GM18520 (cell line): Measurements from ENCODE around the gene FERMT3.
A peak's percentile ranks its signal among the peaks of the same experiment; 100 is the strongest.

Experiments
- ATAC-seq: cut with Tn5 transposase; IDR thresholded peaks from one replicate; pipeline ENCODE4 v1.9.1; 2021; ENCODE audit not compliant: unreplicated experiment

The FERMT3 gene

DNA sequence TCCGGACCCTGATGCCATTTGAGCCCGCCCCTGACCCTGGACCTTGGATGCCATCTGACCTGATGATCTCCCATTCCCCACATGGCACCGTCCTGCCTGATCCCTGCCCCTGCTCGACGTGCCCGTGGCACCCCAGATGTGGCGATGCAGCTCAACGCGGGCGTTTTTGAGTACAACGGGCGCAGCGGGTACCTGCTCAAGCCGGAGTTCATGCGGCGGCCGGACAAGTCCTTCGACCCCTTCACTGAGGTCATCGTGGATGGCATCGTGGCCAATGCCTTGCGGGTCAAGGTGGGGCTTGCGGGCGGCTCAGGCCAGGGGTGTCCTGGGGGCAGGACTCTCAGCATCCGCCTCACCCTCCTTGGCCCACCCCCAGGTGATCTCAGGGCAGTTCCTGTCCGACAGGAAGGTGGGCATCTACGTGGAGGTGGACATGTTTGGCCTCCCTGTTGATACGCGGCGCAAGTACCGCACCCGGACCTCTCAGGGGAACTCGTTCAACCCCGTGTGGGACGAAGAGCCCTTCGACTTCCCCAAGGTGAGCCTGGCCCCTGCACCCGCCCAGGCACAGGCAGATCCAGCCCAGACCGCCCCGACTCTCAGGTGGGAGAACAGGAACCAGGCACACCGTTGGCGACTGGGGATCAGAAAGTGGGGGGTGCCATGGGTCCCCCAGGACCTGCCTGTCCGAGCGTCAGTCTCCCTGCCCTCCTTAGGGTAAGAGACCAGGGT lies 55.9 kb downstream of the FERMT3 start:
- no peak for ATAC-seq

DNA sequence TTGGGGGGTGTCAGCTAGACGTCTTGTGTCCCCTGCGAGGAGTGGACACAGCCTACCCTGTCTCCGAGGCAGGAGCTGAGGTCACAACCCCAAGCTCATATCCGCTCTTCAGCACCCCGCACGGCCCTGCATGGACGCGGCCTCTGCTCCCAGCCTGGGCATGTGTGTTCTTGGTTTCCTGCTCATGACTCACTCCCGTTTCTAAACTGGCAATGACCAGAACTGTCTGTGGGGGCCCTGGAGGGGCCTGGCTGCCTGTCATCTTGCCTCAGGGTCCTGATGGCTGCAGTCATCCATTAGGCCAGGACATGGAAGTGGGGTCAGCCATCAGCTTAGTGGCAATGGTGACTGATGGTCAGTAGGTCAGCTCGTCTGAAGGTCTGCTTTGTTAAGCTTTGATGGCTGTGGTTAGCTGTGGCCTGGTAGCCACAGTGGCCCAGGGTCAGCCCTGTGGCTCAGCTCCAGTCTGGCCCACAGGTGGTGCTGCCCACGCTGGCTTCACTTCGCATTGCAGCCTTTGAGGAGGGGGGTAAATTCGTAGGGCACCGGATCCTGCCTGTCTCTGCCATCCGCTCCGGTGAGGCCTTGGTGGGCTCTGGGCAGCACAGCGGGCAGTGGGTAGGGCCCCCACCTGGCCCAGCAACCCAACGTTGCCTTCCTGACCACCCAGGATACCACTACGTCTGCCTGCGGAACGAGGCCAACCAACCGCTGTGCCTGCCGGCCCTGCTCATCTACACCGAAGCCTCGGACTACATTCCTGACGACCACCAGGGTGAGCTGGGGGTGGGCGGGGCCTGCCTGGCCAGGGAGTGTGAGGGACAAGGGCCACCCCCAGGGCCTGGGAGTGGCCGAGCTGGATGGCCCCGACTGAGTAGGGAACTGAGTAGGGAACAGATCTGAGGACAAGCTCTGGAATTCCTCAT lies 56.8 kb downstream of the FERMT3 start:
- ATAC-seq = no peak

DNA sequence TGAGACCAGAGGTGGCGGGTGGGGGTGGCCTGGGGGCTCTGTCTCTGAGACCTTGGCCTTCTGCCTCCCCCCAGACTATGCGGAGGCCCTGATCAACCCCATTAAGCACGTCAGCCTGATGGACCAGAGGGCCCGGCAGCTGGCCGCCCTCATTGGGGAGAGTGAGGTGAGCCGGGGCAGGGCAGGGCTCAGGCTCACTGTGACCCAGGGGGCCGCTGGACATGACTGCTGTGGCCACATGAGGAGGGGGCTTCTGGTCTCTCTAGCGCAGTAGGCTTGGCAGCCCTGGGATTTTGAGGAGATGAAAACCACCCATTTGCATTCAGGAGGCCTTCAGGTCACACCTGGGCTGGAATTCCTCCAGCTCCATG lies 57.4 kb downstream of the FERMT3 start:
- ATAC-seq = no peak

DNA sequence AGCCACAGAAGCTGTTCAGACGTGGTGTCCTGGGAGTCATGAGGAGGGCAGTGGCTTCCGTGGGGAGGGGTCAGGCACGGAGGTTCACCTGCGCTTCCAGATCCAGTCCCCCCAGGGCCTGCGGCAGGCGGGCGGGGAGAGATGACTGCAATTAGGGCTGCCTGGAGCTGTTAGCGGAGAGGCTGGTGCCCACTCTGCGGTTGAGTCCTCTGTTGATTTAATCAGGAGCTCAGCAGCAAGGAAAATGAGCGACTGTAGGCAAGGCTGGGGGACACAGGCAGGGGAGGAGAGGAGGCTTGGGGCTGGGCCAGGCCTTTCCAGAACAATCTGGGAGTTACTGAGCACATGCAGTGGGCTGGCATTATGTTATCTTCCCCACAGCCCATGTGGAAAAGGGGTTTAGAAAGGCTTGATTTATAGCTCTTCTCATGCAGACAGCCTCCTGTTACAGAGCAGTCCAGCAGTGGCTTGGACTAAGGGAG lies 57.9 kb downstream of the FERMT3 start:
- no peak for ATAC-seq

DNA sequence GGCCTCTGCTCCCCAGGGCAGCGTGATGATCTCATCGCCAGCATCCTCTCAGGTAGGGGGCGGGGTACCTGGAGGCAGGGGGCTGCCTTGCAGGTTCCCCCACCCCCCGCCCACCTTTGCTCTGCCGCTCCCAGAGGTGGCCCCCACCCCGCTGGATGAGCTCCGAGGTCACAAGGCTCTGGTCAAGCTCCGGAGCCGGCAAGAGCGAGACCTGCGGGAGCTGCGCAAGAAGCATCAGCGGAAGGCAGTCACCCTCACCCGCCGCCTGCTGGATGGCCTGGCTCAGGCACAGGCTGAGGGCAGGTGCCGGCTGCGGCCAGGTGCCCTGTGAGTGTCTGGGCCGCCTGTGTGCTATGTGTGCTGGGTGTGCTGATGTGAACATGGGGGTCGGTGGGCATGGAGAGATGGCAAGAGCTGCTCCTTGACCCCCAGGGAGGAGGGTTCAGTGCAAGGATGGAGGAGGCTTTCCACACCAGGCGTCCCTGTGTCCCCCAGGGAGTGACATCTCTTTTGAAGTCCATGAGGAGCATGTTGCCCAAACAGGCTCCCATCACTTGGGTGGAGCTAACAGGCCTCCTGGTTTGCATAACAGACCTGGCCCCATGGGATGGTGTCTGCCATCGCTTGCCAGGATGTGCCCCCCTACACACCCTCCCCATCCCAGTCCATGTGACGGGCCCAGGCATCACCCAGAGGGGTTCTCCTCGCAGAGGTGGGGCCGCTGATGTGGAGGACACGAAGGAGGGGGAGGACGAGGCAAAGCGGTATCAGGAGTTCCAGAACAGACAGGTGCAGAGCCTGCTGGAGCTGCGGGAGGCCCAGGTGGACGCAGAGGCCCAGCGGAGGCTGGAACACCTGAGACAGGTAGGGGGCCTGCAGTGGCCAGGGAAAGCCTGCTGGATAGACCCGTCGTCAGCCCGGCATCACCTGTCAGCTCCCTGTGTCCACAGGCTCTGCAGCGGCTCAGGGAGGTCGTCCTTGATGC lies 58.9 kb downstream of the FERMT3 start:
- ATAC-seq = no peak

DNA sequence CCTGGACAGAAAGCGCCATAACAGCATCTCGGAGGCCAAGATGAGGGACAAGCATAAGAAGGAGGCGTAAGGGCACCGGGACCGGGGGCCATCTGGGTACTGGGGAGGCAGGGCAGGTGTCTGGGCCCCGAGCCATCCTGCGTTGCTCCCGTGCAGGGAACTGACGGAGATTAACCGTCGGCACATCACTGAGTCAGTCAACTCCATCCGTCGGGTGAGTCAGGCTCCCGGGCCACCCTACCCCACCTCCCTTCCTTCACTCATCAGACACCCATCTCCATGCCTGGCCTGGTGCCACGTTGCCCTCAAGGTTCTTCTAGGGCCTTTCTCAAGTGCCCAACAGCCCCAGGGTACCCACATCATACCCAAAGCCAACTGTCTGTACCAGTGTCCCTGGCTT lies 59.8 kb downstream of the FERMT3 start:
- no peak for ATAC-seq

DNA sequence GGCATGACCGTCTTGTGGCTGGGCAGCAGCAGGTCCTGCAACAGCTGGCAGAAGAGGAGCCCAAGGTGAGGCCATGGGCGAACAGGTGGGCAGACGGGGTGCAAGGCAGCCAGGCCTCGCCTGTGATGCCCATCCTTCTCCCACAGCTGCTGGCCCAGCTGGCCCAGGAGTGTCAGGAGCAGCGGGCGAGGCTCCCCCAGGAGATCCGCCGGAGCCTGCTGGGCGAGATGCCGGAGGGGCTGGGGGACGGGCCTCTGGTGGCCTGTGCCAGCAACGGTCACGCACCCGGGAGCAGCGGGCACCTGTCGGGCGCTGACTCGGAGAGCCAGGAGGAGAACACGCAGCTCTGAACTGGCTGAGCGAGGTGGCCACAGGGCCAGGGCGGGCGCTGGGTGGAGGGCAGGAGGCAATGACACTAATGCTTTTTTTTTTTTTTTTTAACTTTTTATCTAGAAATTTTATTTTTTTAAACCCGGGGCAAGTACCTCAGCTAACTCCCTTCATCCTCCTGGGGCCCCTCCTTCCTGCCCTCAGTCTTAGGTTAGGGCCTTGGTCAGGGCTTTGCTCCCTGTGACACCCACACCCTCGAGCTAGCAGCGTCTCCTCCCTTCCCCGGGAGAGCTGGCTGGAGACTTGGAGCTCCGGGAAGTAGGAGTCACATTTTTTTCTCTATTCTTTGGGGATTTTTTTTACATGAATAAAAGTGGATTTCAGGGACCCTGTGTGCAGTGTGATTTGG lies 60.9 kb downstream of the FERMT3 start:
- no peak for ATAC-seq

DNA sequence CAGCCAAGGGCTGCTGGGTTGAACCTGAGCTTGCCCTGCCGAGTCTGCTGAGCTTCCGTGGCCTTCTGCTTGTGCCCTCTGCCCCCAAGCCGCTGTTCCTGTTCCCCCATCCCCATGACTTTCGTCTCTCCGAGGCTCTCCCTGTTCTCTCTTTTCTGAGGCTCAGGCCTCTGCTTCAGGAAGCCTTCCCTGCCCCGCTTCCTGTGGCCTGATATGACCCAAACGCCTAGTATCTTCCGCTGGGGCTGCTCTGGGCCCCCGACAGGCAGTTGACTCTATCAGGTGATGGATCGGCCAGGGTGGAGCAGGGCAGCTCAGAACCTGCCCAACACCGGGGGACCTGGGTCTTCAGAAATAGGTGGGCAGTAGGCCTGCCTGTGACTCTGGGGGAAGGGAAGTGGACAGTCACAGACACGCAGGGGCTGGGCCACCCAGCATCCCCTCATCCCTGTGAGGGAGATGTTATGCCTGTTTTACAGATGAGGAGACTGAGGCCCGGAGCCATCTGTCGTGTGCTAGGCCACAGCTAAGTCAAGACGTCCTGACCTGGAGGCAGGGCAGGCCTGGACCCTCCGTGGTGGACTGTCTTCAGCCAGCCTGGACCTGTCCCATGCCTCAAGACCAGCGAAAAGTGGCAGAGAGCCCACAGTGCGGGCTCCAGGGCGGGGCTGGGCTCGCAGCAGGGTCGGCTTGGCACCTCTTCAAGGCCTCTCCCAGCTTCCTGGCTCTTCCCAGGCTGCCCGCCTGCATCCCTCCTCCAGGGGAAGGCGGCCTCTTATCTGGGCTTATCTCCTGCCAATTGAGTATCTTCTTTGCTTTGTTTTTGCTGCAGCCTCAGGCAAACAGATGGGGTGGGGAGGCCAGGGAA lies 61.7 kb downstream of the FERMT3 start:
- no peak for ATAC-seq

DNA sequence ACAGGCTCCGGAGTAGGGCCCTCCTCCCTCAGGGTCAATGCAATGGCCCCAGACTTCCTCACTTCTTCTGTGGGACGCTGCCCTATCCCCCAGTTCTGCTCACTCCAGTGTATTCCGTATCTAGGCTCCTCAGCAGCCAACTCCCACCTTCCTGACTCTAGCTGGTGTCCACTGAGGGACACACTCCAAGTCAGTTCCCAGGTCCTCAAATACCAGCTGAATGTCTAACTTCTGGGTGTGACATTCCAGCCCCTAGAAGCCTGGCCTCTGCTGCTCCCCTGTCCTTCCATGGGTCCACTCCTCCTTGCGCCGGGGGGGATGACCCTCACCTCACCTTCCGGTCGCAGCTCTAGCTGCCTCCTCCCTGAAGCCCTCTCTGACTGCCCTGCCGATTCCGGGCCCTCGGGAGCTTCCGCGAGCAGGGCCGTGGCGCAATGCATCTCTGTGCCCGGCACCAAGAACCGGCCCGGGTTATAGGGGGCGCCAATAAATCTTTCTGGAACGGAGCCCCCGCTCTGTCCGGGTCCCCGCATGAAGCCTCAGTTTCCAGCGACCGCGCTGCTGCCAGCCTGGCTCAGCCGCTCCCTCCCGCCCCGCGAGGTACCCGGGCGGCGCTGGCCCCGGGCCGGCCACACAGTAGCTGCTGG lies 62.5 kb downstream of the FERMT3 start:
- ATAC-seq = peak; percentile 5

DNA sequence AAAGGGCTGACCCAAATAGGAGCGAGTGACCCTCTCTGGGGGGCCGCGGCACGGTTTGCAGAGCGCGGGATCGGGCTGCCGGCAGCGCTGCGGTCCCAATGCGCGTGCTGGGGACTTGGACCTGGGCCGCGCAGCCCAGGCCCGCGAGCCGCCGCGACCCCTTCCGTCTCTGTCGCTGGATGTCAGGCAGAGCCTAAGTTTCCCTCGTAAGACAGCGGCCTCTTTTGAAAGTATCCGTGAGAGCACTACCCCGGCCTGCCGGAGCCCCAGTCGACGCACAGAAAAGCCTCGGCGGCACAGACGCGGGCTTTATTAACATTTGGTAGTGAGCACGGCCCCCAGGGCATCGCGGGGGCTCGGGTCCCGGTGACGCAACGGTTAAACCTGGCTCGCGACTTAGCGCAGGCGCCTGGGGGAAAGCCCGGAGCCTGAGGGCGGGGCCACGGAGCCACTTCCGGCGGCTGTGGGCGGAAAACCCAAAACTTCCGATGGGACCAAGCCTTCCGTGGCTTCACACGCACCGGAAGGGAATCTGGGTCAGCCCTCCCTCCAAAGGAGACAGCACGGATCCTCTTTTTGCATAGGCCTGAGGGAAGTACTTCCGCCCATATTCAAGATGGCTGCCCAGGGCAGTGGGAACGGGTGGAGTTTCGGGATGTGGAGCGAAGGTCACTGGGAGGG lies 63.2 kb downstream of the FERMT3 start:
- ATAC-seq = peak; percentile 72
